ENCODE measurements around the gene PTP4A1. TPM values are rescaled to one million over a fixed set of nuclear protein-coding genes. Genes with fewer than 3 reads are reported as not detected.

Gene PTP4A1
- polyA plus RNA-seq, 1 of the 3 experiments (the other 2 are of a cell fraction): 12.5 TPM

- Histone ChIP-seq H3K9me2 (no peaks in the 10 kb centered on the region), H3K4me1 (ENCODE audit: control insufficient read depth in 1 of 2, insufficient read depth in 2 of 2, low read depth in 1 of 2, low read length in 1 of 2) (peaks cover 0 to 8% of the 10 kb centered on the region in 2 experiments; a peak in 2 of 4 replicates), H3K36me3 (replicated peaks in 1 of 2; ENCODE audit: control insufficient read depth in 1 of 2, insufficient read depth in 2 of 2, low read length in 1 of 2) (no peaks in the 10 kb centered on the region), H3K9ac (no peak overlapping the region), H3K4me2 (no peak overlapping the region), H4K20me1 (ENCODE audit: insufficient read depth) (no peaks in the 10 kb centered on the region), H3F3A (replicated peaks; ENCODE audit: insufficient read depth) (no peaks in the 10 kb centered on the region), H3K4me3 (ENCODE audit: low read depth in 2 of 2, low read length in 1 of 2) (no peak overlapping the region), H3K79me2 (ENCODE audit: insufficient read depth) (no peaks in the 10 kb centered on the region), H3K27ac (ENCODE audit: low read depth in 2 of 2, low read length in 1 of 2) (no peak overlapping the region), H3K27me3 (ENCODE audit: insufficient read depth) (no peaks in the 10 kb centered on the region), H3K9me3 (no peaks in the 10 kb centered on the region), H2AFZ (ENCODE audit: low read depth) (no peak overlapping the region)
- WGBS (ENCODE audit: low lambda C conversion rate): 78% methylated on average over 3 of the region's 3 CpGs
- DNase-seq: no peak
- TF ChIP-seq SIN3A (IDR thresholded peaks at IDR 0.05; ENCODE audit: borderline replicate concordance, low read depth, low read length) (no peak), USF2 (IDR thresholded peaks at IDR 0.05; ENCODE audit: borderline replicate concordance, low read depth, low read length) (no peak), RFX5 (IDR thresholded peaks at IDR 0.05; ENCODE audit: low read length) (no peak), ZBTB33 (IDR thresholded peaks at IDR 0.05; ENCODE audit: borderline replicate concordance, low read depth) (no peak), TAF1 (IDR thresholded peaks at IDR 0.05; ENCODE audit: borderline replicate concordance, low read depth, low read length) (no peak), CHD2 (IDR thresholded peaks at IDR 0.05; ENCODE audit: low read length, partially characterized antibody) (no peak), RXRA (IDR thresholded peaks at IDR 0.05; ENCODE audit: borderline replicate concordance, low read depth) (no peak), USF1 (IDR thresholded peaks at IDR 0.05; ENCODE audit: borderline replicate concordance, low read depth) (no peak), EZH2phosphoT487 (IDR thresholded peaks at IDR 0.05; ENCODE audit: borderline replicate concordance, low read depth) (no peak)
- POLR2A ChIA-PET: no interaction called here
- CTCF ChIA-PET: interaction anchor here (1.1 kb wide), 1 partner anchor 21 kb away, joined by 3 read pairs; no protein-coding TSS in a partner anchor
Measured at GRCh38 chr6:63533026-63533425, 39.3 kb upstream of the PTP4A1 start.

GRCh38 chr6:63533952-63534351, 38.3 kb upstream of the PTP4A1 start:
- no peak overlapping the region for H3K4me2 ChIP-seq
- H3K36me3 ChIP-seq (replicated peaks in 1 of 2; ENCODE audit: control insufficient read depth in 1 of 2, insufficient read depth in 2 of 2, low read length in 1 of 2): no peaks in the 10 kb centered on the region
- no peak for DNase-seq
- no peak overlapping the region for H3K9ac ChIP-seq
- no peaks in the 10 kb centered on the region for H3K9me2 ChIP-seq
- H3K4me1 ChIP-seq (ENCODE audit: control insufficient read depth in 1 of 2, insufficient read depth in 2 of 2, low read depth in 1 of 2, low read length in 1 of 2): peaks cover 0 to 4% of the 10 kb centered on the region in 2 experiments; a peak in 2 of 4 replicates
- CTCF ChIA-PET: no interaction called here
- no peaks in the 10 kb centered on the region for H3K79me2 ChIP-seq (ENCODE audit: insufficient read depth)
- H3K9me3 ChIP-seq: no peaks in the 10 kb centered on the region
- TF ChIP-seq PBX3 (IDR thresholded peaks at IDR 0.05): no peak
- TF ChIP-seq RCOR1 (IDR thresholded peaks at IDR 0.05; ENCODE audit: low read length): no peak
- TF ChIP-seq JUND (IDR thresholded peaks at IDR 0.05): no peak
- no peak for TF ChIP-seq RXRA (IDR thresholded peaks at IDR 0.05; ENCODE audit: borderline replicate concordance, low read depth)
- no peak for TF ChIP-seq CTCF (IDR thresholded peaks at IDR 0.05)
- H2AFZ ChIP-seq (ENCODE audit: low read depth): no peak overlapping the region
- 77% methylated on average over 4 of the region's 4 CpGs for WGBS (ENCODE audit: low lambda C conversion rate)
- no peaks in the 10 kb centered on the region for H3F3A ChIP-seq (replicated peaks; ENCODE audit: insufficient read depth)
- H3K27me3 ChIP-seq (ENCODE audit: insufficient read depth): no peaks in the 10 kb centered on the region
- POLR2A ChIA-PET: no interaction called here
- H4K20me1 ChIP-seq (ENCODE audit: insufficient read depth): no peaks in the 10 kb centered on the region
- no peak overlapping the region for H3K4me3 ChIP-seq (ENCODE audit: low read depth in 2 of 2, low read length in 1 of 2)
- H3K27ac ChIP-seq (ENCODE audit: low read depth in 2 of 2, low read length in 1 of 2): no peak overlapping the region

All from SK-N-SH (cell line).